Uterus (tissue), 2 donors: ENCODE measurements around the gene PDCD7.

Source experiments
- CTCF ChIP-seq, 4 experiments: fragments of 200-600 bp in 2 of 4; fragments of 450-650 bp in 2 of 4; sonication (generic) in 2 of 4; IDR thresholded peaks; one replicate each; pipeline ENCODE4 v1.5.1; 2016 to 2019; ENCODE audit warnings: antibody characterized with exemption in 4 of 4, mild to moderate bottlenecking in 2 of 4, moderate library complexity in 1 of 4
- POLR2A ChIP-seq, 2 donors: fragments of 450-650 bp; IDR thresholded peaks; one replicate each; pipeline ENCODE4 v1.6.1; 2016; ENCODE audit warnings: antibody characterized with exemption in 2 of 2, mild to moderate bottlenecking in 1 of 2, moderate library complexity in 1 of 2

DNA sequence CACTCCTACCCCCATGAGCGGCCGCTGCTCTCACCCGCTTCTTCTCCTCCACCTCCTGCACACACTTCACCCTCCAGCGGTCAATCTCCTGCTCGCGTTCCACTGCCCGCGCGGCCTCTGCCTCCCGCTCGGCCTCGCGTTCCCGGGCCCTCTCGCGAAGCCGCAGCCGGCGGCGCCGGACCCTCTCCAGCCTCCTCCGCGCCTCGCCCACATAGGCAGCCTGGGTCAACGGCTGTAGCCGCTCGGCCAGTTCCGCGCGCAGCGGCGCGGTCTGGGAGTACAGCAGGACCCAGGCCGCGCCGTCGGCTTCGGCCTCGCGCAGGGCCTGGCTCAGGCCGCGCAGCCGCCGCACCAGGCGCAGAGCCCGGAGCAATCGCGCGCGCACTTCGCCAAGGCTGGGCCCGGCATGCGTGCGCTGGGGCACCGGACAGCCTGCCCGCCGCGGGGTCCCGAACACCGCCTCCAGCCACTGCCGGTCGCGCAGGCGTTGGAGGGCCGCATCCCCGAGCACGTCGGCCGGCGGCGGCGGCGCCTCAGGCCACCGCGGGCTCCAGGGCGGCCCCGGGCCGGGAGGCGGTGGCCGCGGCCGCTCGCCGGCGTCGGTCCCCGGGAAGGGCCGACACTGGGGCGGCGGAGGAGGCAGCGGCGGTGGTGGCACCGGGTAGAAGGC, 595 bp downstream of the PDCD7 start:
- TF ChIP-seq CTCF (IDR thresholded peaks at IDR 0.05): no peak
- TF ChIP-seq POLR2A (IDR thresholded peaks at IDR 0.05): no peak
